KMS-11 (cell line): ENCODE measurements around the gene TMEM131L.

Source experiments
- H2AFZ ChIP-seq: fragments of 200-600 bp; sonication (generic); 2 replicates; pipeline ENCODE4 v1.6.1; 2016; ENCODE audit warnings: antibody characterized with exemption, mixed run types, low read depth
- H3K27ac ChIP-seq: fragments of 200-600 bp; sonication (generic); 2 replicates; pipeline ENCODE4 v1.6.1; 2016; ENCODE audit warnings: mild to moderate bottlenecking, mixed run types
- H3K27me3 ChIP-seq: fragments of 200-600 bp; sonication (generic); 2 replicates; pipeline ENCODE4 v1.6.1; 2017; ENCODE audit warnings: mild to moderate bottlenecking, low read depth, mixed run types, moderate library complexity; ENCODE audit not compliant: insufficient read depth
- H3K36me3 ChIP-seq: fragments of 200-600 bp; sonication (generic); 2 replicates; pipeline ENCODE4 v1.6.1; 2017; ENCODE audit warnings: mild to moderate bottlenecking, mixed run types; ENCODE audit not compliant: insufficient read depth
- H3K4me1 ChIP-seq: fragments of 200-600 bp; sonication (generic); 2 replicates; pipeline ENCODE4 v1.6.1; 2016; ENCODE audit warnings: mild to moderate bottlenecking, low read depth, mixed run types; ENCODE audit not compliant: poor library complexity, severe bottlenecking
- H3K4me2 ChIP-seq: fragments of 200-600 bp; sonication (generic); 2 replicates; pipeline ENCODE4 v1.7.0; 2016; ENCODE audit warnings: mild to moderate bottlenecking, mixed run types
- H3K4me3 ChIP-seq: fragments of 200-600 bp; sonication (generic); IDR thresholded peaks from 2 replicates; pipeline ENCODE4 v1.6.1; 2017; ENCODE audit warnings: low read depth, low read length, mixed read lengths; ENCODE audit not compliant: insufficient read depth
- H3K79me2 ChIP-seq: fragments of 200-600 bp; sonication (generic); 2 replicates; pipeline ENCODE4 v1.6.1; 2016; ENCODE audit warnings: low read depth, mixed run types; ENCODE audit not compliant: insufficient read depth
- H3K9ac ChIP-seq: fragments of 200-600 bp; sonication (generic); 2 replicates; pipeline ENCODE4 v1.6.1; 2016; ENCODE audit warnings: mild to moderate bottlenecking, mixed run types
- H4K20me1 ChIP-seq: fragments of 200-600 bp; sonication (generic); 2 replicates; pipeline ENCODE4 v1.6.1; 2016; ENCODE audit warnings: mild to moderate bottlenecking, mixed run types; ENCODE audit not compliant: insufficient read depth
- CTCF ChIP-seq: fragments of 200-600 bp; sonication (generic); conservative IDR thresholded peaks from 2 replicates; pipeline ENCODE4 v1.6.1; 2017; ENCODE audit warnings: low read depth, mild to moderate bottlenecking, antibody characterized with exemption, low read length, moderate library complexity, mixed read lengths

The TMEM131L gene

GRCh38 chr4:153513596-153513995, 47.4 kb downstream of the TMEM131L start:
- H3K79me2 ChIP-seq, result no peaks in the 10 kb centered on the region; the same call in 1 of the 2 replicates
- H3K27me3 ChIP-seq, result no peaks in the 10 kb centered on the region
- H3K4me1 ChIP-seq, result no peaks in the 10 kb centered on the region
- no peak overlapping the region for H3K27ac ChIP-seq
- no peaks in the 10 kb centered on the region for H4K20me1 ChIP-seq
- 0 out of 2 replicates have a peak, but pooled peaks cover 3% of the 10 kb centered on the region for H3K36me3 ChIP-seq
- no peak overlapping the region for H3K4me3 ChIP-seq
- TF ChIP-seq CTCF, result no peak
- no peak overlapping the region for H3K4me2 ChIP-seq
- no peak overlapping the region for H3K9ac ChIP-seq
- no peak overlapping the region for H2AFZ ChIP-seq

- Histone ChIP-seq H3K4me2 (no peak overlapping the region), H3K9ac (no peak overlapping the region), H3K27ac (no peak overlapping the region), H3K4me3 (no peak overlapping the region), H3K36me3 (0 out of 2 replicates have a peak, but pooled peaks cover 3% of the 10 kb centered on the region), H2AFZ (no peak overlapping the region), H3K79me2 (no peaks in the 10 kb centered on the region; the same call in 1 of the 2 replicates), H4K20me1 (no peaks in the 10 kb centered on the region), H3K4me1 (no peaks in the 10 kb centered on the region), H3K27me3 (no peaks in the 10 kb centered on the region)
- TF ChIP-seq CTCF, result no peak
Observed at GRCh38 chr4:153514001-153514526, 47.9 kb downstream of the TMEM131L start.

- H4K20me1 ChIP-seq, result no peaks in the 10 kb centered on the region
- H3K4me2 ChIP-seq, result no peak overlapping the region
- no peak overlapping the region for H2AFZ ChIP-seq
- no peaks in the 10 kb centered on the region; the same call in 1 of the 2 replicates for H3K79me2 ChIP-seq
- TF ChIP-seq CTCF, result no peak
- no peak overlapping the region for H3K4me3 ChIP-seq
- no peak overlapping the region for H3K27ac ChIP-seq
- no peaks in the 10 kb centered on the region for H3K4me1 ChIP-seq
- H3K27me3 ChIP-seq, result no peaks in the 10 kb centered on the region
- H3K9ac ChIP-seq, result no peak overlapping the region
- H3K36me3 ChIP-seq, result 0 out of 2 replicates have a peak, but pooled peaks cover 3% of the 10 kb centered on the region
Observed at GRCh38 chr4:153514688-153515426, 48.7 kb downstream of the TMEM131L start.

- no peak overlapping the region for H3K9ac ChIP-seq
- no peak overlapping the region for H2AFZ ChIP-seq
- no peaks in the 10 kb centered on the region for H3K27me3 ChIP-seq
- H3K36me3 ChIP-seq, result 0 out of 2 replicates have a peak, but pooled peaks cover 3% of the 10 kb centered on the region
- TF ChIP-seq CTCF, result no peak
- no peak overlapping the region for H3K4me3 ChIP-seq
- no peaks in the 10 kb centered on the region for H4K20me1 ChIP-seq
- H3K79me2 ChIP-seq, result no peaks in the 10 kb centered on the region; the same call in 1 of the 2 replicates
- H3K27ac ChIP-seq, result no peak overlapping the region
- no peak overlapping the region for H3K4me2 ChIP-seq
- H3K4me1 ChIP-seq, result no peaks in the 10 kb centered on the region
Observed at GRCh38 chr4:153517159-153517558, 51.0 kb downstream of the TMEM131L start.
